Loucy (cell line): Measurements from ENCODE around the gene MAPT.

ENCODE experiments used
- H2AFZ ChIP-seq: fragments of 200-600 bp; sonication (generic); 2 replicates; pipeline ENCODE4 v1.6.0; 2016; ENCODE audit warnings: antibody characterized with exemption, mild to moderate bottlenecking, low read length, moderate library complexity
- H3F3A ChIP-seq: fragments of 200-600 bp; 2 replicates; pipeline ENCODE4 v1.6.0; 2016; ENCODE audit warnings: antibody characterized with exemption, low read depth, mild to moderate bottlenecking
- H3K27me3 ChIP-seq: fragments of 200-600 bp; sonication (generic); 2 replicates; pipeline ENCODE4 v1.6.1; 2014; ENCODE audit warnings: low read length, mild to moderate bottlenecking; ENCODE audit not compliant: insufficient read depth, poor library complexity, severe bottlenecking
- H3K36me3 ChIP-seq: fragments of 200-600 bp; sonication (generic); 2 replicates; pipeline ENCODE4 v1.6.1; 2016; ENCODE audit warnings: low read length; ENCODE audit not compliant: insufficient read depth
- H3K4me1 ChIP-seq: fragments of 200-600 bp; sonication (generic); 2 replicates; pipeline ENCODE4 v1.5.1; 2014; ENCODE audit warnings: low read length, mild to moderate bottlenecking; ENCODE audit not compliant: insufficient read depth, poor library complexity, severe bottlenecking
- H3K4me2 ChIP-seq: fragments of 200-600 bp; sonication (generic); 2 replicates; pipeline ENCODE4 v1.6.0; 2014; ENCODE audit warnings: antibody characterized with exemption, low read length, low read depth, mild to moderate bottlenecking; ENCODE audit not compliant: poor library complexity, severe bottlenecking
- H3K4me3 ChIP-seq: fragments of 200-600 bp; sonication (generic); 2 replicates; pipeline ENCODE4 v1.5.1; 2014; ENCODE audit warnings: low read length, mild to moderate bottlenecking, mixed read lengths; ENCODE audit not compliant: poor library complexity, severe bottlenecking
- H3K79me2 ChIP-seq: fragments of 200-600 bp; sonication (generic); 2 replicates; pipeline ENCODE4 v1.6.1; 2014; ENCODE audit warnings: low read length; ENCODE audit not compliant: insufficient read depth
- H3K9ac ChIP-seq: fragments of 200-600 bp; sonication (generic); 2 replicates; pipeline ENCODE4 v1.6.0; 2014; ENCODE audit warnings: mild to moderate bottlenecking, low read depth, low read length, moderate library complexity; ENCODE audit not compliant: poor library complexity, severe bottlenecking
- H3K9me2 ChIP-seq: fragments of 200-600 bp; sonication (generic); replicated peaks from 2 replicates; pipeline ENCODE4 v1.6.1; 2016; ENCODE audit warnings: low read depth, low read length, mixed read lengths
- H3K9me3 ChIP-seq: fragments of 200-600 bp; sonication (generic); 2 replicates; pipeline ENCODE4 v1.6.1; 2014; ENCODE audit warnings: mild to moderate bottlenecking, antibody characterized with exemption, low read length, low read depth; ENCODE audit not compliant: insufficient read depth
- H4K20me1 ChIP-seq: fragments of 200-600 bp; sonication (generic); 2 replicates; pipeline ENCODE4 v1.6.0; 2014; ENCODE audit warnings: antibody characterized with exemption, low read length, mild to moderate bottlenecking; ENCODE audit not compliant: insufficient read depth, poor library complexity, severe bottlenecking
- CTCF ChIP-seq: fragments of 200-600 bp; sonication (generic); conservative IDR thresholded peaks from 2 replicates; pipeline ENCODE4 v1.5.1; 2014; ENCODE audit warnings: mild to moderate bottlenecking, antibody characterized with exemption, low read length
- EZH2phosphoT487 ChIP-seq: fragments of 200-600 bp; IDR thresholded peaks from 2 replicates; pipeline ENCODE4 v1.6.1; 2018; ENCODE audit warnings: antibody characterized with exemption, mild to moderate bottlenecking, moderate library complexity, borderline replicate concordance

MAPT gene

GRCh38 chr17:46000292-46000691, 105.9 kb downstream of the MAPT start:
- Histone ChIP-seq H3K4me2 (no peak overlapping the region), H3F3A (no peaks in the 10 kb centered on the region), H2AFZ (no peak overlapping the region), H3K4me1 (no peaks in the 10 kb centered on the region), H4K20me1 (no peaks in the 10 kb centered on the region), H3K4me3 (no peak overlapping the region), H3K79me2 (no peaks in the 10 kb centered on the region), H3K9me2 (no peaks in the 10 kb centered on the region), H3K9me3 (no peaks in the 10 kb centered on the region), H3K27me3 (no peaks in the 10 kb centered on the region), H3K9ac (no peak overlapping the region), H3K36me3 (no peaks in the 10 kb centered on the region)
- no peak for TF ChIP-seq EZH2phosphoT487
- no peak for TF ChIP-seq CTCF

- no peaks in the 10 kb centered on the region for H3K9me2 ChIP-seq
- no peaks in the 10 kb centered on the region for H3F3A ChIP-seq
- H3K4me2 ChIP-seq: no peak overlapping the region
- H3K4me3 ChIP-seq: no peak overlapping the region
- H3K9ac ChIP-seq: no peak overlapping the region
- no peaks in the 10 kb centered on the region for H3K9me3 ChIP-seq
- no peaks in the 10 kb centered on the region for H4K20me1 ChIP-seq
- H3K27me3 ChIP-seq: no peaks in the 10 kb centered on the region
- H3K4me1 ChIP-seq: no peaks in the 10 kb centered on the region
- H2AFZ ChIP-seq: no peak overlapping the region
- no peak for TF ChIP-seq EZH2phosphoT487
- no peak for TF ChIP-seq CTCF
- no peaks in the 10 kb centered on the region for H3K79me2 ChIP-seq
- no peaks in the 10 kb centered on the region for H3K36me3 ChIP-seq
Measured at GRCh38 chr17:46000757-46001156, 106.4 kb downstream of the MAPT start.

GRCh38 chr17:46001390-46002310, 107.3 kb downstream of the MAPT start:
- no peaks in the 10 kb centered on the region for H4K20me1 ChIP-seq
- H3K9me3 ChIP-seq: no peaks in the 10 kb centered on the region
- H2AFZ ChIP-seq: no peak overlapping the region; the same call in 1 of the 2 replicates
- TF ChIP-seq EZH2phosphoT487: no peak
- no peak for TF ChIP-seq CTCF
- no peak overlapping the region for H3K4me3 ChIP-seq
- H3F3A ChIP-seq: no peaks in the 10 kb centered on the region
- no peaks in the 10 kb centered on the region for H3K9me2 ChIP-seq
- no peak overlapping the region for H3K4me2 ChIP-seq
- no peaks in the 10 kb centered on the region for H3K36me3 ChIP-seq
- no peak overlapping the region for H3K9ac ChIP-seq
- H3K4me1 ChIP-seq: no peaks in the 10 kb centered on the region
- H3K27me3 ChIP-seq: no peaks in the 10 kb centered on the region
- no peaks in the 10 kb centered on the region for H3K79me2 ChIP-seq
